GM18498 (cell line): Measurements from ENCODE around the gene JPT1.
A peak's percentile ranks its signal among the peaks of the same experiment; 100 is the strongest.

Experiments
- ATAC-seq: cut with Tn5 transposase; IDR thresholded peaks from one replicate; pipeline ENCODE4 v1.9.1; 2021; ENCODE audit warnings: mild to moderate bottlenecking, moderate library complexity; ENCODE audit not compliant: unreplicated experiment

Gene JPT1

DNA sequence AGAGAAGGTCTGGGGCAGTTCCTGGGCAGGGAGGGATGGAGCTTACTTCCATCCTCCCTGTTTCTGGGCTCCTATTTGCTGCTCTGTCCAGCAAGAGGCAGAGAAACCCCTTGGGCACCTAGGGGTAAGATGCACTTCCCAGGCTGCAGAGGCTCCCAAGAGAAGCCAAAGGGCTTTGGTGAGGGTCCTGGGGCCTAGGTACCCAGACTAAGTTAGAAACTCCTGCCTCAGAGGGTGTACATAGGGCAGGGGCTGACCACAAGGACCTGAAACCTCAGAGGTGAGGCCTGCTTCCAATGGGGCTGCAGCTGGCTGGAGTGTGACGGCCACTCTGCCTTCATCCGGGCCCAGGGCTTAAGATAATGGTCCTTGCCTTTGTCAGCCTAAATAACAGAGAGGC is 46.1 kb downstream of the JPT1 start:
- ATAC-seq = no peak

DNA sequence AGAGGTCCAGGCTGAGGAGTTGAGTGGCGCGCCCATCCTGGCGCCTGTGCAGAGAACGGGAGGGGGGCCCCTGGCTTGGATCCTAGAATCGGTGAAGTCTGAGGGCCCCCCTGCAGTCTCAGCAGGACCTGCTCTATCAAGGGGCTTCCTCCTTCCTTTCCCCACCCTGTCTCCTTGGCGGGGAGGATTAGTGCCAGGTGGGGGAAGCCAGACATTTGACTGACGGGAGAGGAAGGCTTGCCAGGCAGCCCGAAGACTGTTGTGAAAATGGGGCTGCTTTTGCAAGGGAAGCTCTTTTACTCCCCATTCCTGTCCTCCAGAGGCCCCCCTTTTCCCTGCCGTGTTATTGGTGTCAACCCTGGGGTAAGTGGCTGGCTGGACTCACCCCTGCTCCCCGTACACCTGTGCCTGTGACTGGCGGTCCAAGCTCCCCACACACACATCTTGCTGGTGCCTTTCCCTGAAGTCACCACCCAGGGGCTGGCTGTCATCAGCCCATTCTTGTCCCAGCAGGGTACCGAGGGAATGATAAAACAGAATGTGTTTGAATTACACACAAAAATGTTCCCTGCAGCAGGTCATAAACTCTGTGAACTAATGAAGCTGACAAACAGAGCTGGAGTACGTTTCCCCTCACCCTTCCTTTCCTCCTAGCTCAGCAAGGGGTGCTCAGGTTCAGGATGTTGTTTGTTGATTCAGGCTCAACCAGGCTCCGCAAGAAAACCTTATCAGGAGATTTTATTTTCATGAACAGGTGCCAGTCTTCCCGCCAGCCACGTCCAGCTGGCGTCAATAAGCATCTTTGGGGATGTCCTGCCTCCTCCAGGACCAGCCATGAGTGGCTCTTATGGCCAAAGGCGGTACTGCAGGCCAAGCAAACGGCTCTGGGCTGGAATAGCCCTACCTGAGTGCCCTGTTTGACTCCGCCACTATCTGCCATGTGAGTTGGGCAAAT is 48.9 kb downstream of the JPT1 start:
- ATAC-seq = no peak

- no peak for ATAC-seq
Measured at GRCh38 chr17:75103601-75104554, 50.4 kb downstream of the JPT1 start.

GRCh38 chr17:75102385-75102821 is 51.9 kb downstream of the JPT1 start:
- ATAC-seq = no peak

DNA sequence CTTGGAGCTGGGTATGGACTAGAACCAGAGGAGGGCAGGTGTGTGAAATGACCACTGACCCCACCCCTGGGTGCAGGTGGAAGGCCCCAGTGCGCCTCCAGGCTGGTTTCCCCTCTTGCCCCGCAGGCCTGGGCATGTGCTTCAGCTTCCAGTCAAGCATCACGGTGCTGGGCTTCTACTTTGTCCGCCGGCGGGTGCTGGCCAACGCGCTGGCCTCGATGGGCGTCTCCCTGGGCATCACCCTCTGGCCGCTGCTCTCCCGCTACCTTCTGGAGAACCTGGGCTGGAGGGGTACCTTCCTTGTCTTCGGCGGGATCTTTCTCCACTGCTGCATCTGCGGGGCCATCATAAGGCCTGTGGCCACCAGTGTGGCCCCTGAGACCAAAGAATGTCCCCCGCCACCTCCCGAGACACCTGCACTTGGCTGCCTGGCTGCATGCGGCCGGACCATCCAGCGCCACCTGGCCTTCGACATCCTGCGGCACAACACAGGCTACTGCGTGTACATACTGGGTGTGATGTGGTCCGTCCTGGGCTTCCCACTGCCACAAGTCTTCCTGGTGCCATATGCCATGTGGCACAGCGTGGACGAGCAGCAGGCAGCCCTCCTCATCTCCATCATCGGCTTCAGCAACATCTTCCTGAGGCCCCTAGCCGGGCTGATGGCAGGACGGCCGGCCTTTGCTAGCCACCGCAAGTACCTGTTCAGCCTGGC is 54.3 kb downstream of the JPT1 start:
- no peak for ATAC-seq

GRCh38 chr17:75098861-75099260 is 55.5 kb downstream of the JPT1 start:
- ATAC-seq = no peak

- no peak for ATAC-seq
Measured at GRCh38 chr17:75097865-75098264, 56.4 kb downstream of the JPT1 start.

- ATAC-seq = no peak
Measured at GRCh38 chr17:75096082-75096625, 58.2 kb downstream of the JPT1 start.

DNA sequence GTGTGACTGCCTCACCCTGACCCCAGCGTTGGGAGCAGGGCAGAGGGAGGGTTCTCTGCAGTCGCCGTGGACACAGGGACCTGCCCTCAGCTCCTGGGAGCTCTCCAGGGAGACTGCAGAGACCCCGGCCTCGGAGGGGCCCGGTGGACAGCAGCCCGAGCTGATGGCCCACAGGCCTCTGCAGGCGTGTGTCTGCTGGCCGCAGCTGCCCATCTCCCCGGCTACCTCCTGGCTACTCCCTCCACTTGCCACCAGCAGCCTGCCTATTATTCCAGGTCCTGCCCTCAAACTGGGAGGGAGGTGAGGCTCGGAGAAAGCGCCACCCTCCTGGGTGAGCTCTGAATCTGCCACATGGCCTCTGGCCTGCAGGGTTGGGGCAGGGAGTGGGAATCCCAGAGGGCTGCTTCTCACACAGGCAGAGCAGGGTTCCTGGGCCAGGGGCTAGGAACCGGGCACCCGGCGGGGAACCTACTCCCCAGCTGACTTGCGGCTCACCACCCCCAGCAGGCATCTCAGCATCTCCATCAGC is 59.4 kb downstream of the JPT1 start:
- ATAC-seq = no peak

DNA sequence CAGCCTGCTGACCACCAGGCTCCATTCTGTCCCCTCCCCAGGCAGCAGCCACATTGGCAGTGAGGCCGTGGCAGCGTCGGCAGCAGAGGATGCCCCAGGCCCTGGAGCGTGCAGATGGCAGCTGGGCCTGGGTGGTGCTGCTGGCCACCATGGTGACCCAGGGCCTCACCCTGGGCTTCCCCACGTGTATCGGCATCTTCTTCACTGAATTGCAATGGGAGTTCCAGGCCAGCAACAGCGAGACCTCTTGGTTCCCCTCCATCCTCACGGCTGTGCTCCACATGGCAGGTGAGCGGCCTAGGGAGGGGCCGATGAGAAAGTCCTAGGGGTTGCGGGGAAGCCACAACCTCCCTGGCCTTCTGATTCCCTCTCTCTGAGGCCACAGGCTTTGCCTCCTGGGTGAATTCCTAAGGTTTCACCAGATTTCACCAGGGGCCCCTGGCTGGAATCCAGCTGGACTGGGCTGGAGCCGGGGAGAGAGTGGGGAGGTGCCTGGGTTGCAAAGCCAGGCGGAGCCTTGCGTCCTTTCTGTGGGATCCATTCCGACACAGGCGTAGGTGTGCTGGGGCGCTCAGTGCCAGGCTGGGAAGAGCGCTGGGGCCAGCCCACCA is 60.7 kb downstream of the JPT1 start:
- no peak for ATAC-seq

GRCh38 chr17:75091855-75092327 is 62.4 kb downstream of the JPT1 start:
- no peak for ATAC-seq

DNA sequence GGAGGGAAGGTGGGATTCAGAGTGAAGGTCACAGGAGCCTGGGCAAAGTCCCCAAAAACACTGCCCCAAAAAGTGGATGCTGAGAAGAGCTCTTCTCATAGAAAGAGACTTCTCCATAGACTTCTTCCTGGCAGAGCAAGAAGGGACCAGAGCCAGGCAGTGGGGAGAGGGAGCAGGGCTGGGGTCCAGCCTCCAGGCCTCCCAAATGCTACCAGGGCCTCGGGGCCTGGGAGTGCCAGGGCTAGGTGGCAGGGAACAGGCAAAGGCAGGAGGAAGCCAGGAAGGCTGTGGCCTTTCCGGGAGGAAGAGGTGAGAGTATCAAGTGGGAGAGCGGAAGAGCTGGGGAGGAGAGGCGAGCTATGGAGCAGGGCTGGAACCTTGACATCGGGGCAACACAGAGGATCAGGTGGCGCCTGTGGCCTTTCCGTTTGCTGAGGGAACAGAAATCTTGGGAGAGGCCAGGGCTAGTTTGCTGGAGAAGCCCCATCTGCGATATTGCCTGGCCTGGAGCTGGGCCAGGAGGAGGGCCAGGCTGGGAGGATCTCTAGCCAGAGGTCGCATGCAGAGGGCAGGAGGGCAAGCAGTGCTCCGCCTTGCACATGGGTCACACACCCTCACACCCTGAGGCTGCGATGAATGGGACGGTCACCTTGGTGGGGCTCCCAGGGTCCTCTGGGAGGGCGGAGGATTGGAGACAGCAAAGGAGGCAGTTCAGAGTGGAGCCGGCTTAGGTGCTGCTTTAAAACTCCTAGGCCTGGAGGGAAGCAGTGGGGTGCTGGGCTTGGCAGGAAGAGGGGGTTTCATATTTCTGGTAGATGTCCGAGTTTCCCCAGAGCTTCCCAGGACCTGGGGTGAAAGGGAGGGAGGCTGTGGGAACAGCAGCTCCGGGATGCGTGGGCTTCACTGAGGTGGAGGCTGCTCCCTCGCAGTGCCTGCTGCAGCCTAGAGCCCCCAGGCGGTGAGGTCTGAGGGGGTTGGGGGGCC is 63.1 kb downstream of the JPT1 start:
- ATAC-seq = no peak

GRCh38 chr17:75088465-75089417 is 65.6 kb downstream of the JPT1 start:
- ATAC-seq = no peak

GRCh38 chr17:75087558-75088453 is 66.5 kb downstream of the JPT1 start, which contains the start of gene SLC16A5:
SLC16A5 (plus strand) TSS chr17:75087954; CDS start chr17:75093637, 5,683 bp downstream.
- ATAC-seq = peak; percentile 64

GRCh38 chr17:75087182-75087557 is 67.1 kb downstream of the JPT1 start:
- ATAC-seq = no peak

GRCh38 chr17:75086496-75087181 is 67.7 kb downstream of the JPT1 start:
- no peak for ATAC-seq
